GM12892 (cell line): ENCODE measurements around the gene FTO.
"Not testable (repeated sequence)": the region's sequence is repeated elsewhere in the genome, so short reads cannot be mapped to it uniquely, and the experiment has no call there.

Experiments used
- DNase-seq: peaks from one replicate; pipeline ENCODE4 v3.0.0; 2011; ENCODE audit not compliant: insufficient read length
- FAIRE-seq: peaks from 2 replicates; lab custom pipeline; 2011; peaks lifted over from hg19 to GRCh38; lab: Jason Lieb, UNC
- POLR2A ChIP-seq: IDR thresholded peaks from 2 replicates; pipeline ENCODE4 v1.6.1; 2011; ENCODE audit warnings: low read depth, low read length, control low read depth
- POLR2AphosphoS5 ChIP-seq: IDR thresholded peaks from 2 replicates; pipeline ENCODE4 v1.6.1; 2011; ENCODE audit warnings: low read depth, low read length, control low read depth
- TAF1 ChIP-seq: IDR thresholded peaks from 2 replicates; pipeline ENCODE4 v1.6.1; 2011; ENCODE audit warnings: low read depth, mild to moderate bottlenecking, control low read depth, low read length, borderline replicate concordance

Gene FTO

DNA sequence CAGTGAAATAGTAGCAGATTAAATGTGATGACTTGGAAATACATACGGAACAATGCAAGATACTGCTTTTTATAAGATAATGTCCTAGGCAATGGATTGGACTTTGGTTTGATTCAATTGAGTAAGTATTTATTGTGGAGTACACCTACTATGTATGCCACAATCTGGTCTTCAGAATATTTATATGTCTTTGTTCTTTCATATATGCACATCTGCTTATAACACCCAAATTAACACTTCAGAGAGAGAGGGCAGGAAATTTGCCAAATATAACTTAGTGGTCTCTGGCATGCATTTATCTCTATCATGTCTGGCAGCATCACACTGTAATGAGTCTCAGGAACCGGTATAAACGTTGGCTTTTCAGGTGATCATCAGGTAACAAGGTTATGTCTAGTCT, 17.2 kb upstream of the FTO start:
- DNase-seq (no peak), FAIRE-seq (no peak)
- no peak for TF ChIP-seq POLR2AphosphoS5
- no peak for TF ChIP-seq TAF1
- TF ChIP-seq POLR2A = no peak

DNA sequence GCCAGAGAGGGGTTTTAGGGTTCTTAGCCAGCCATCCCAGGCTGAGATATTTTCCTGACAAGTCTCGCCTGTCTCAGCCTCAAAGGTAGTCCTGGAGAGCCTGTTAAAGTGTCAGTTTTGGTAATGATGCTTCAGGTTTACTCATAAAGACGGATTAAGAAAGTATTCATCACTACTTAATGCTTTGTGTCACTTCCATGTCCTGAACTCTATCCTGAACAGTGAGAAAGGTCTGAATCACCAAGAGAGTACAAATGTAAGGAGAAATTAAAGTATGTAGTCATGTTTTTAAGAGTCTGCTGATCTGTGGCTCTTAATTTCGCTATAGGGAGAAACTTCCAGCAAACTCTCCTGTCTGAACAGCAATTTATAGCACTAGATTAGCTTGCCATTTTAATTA, 14.3 kb upstream of the FTO start:
- DNase-seq = no peak
- peak; percentile 42 for FAIRE-seq
- TF ChIP-seq POLR2AphosphoS5 (no peak), POLR2A (no peak), TAF1 (no peak)

DNA sequence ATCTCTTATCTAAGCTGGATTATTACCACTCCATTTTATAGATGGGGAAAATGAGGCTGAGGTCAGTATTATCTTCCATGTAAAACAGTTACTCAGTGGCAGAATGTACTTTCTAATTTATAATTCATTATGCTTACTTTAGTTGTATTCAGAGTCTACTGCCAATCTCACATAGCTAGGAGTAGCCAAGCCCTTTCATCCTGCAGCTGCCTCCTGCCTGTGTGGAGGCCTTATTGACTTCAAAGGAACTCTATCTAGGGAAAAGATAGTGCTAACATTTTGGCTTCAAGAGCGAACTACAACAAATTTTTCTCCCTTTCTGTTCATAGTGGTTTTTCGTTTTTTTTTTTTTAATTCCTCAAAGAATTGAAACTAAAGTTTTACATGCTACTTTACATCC, 13.2 kb upstream of the FTO start:
- DNase-seq = no peak
- no peak for FAIRE-seq
- no peak for TF ChIP-seq TAF1
- TF ChIP-seq POLR2A = no peak

DNA sequence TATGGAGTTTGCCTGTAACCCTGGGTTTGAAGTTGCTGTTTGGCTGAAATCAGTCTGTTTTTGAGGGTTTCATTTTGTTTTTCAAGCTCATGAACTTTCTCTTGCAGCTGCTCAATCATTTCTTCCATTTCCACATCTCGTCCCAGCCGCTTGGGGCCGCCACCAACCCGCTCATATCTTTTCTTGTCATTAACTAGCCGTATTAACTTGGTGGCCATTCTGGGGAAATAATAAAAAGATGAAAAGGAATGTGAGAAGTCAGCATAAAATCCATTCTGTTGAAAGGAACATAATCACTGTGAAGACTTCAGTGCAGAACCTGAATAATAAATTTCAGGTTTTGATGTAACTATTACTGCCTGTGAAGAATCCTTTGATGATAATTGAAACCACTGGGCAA, 11.8 kb upstream of the FTO start:
- FAIRE-seq = peak; percentile 36
- no peak for DNase-seq
- TF ChIP-seq TAF1 = no peak
- TF ChIP-seq POLR2AphosphoS5 = no peak
- TF ChIP-seq POLR2A = no peak

DNA sequence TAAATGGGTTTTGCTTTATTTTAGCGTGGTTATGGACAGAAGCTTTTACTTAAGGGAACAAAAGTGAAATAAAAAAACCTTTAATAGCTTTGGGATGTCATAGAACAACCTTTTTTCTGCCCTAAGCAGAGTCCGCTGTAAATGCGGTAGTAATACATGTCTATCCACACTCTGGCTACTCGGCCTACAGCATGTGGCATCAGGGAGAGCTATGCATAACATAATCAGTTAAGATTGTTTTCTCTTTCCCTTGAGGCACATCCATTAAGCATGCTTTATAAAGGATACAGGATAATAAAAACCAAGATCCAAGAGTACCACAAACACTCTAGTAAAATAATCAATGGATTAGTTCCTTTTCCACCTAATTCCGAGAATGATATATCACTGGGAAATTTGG, 10.6 kb upstream of the FTO start:
- TF ChIP-seq POLR2A (no peak), TAF1 (no peak), POLR2AphosphoS5 (no peak)
- FAIRE-seq = no peak
- DNase-seq = no peak

DNA sequence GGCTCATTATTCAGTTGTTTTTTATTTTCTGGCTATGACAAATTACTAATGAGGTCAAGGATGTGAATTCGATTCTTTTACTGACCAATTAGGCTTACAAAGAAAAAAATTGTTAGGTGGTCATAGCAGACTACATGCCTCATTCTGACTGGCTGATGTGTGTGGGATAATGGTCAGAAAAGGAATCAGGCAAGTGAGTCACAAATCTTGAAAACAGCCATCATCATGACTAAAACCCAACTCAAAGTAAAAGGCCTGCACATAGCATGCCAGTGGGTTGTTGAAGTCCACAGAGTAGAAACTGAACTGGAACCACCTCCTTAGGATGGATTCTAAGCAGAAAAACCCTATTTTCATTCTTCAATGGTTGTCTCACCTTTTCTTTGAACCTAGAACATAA, 8.9 kb upstream of the FTO start:
- DNase-seq (no peak), FAIRE-seq (peak; percentile 33)
- TF ChIP-seq TAF1 = no peak
- no peak for TF ChIP-seq POLR2AphosphoS5
- TF ChIP-seq POLR2A = no peak

DNA sequence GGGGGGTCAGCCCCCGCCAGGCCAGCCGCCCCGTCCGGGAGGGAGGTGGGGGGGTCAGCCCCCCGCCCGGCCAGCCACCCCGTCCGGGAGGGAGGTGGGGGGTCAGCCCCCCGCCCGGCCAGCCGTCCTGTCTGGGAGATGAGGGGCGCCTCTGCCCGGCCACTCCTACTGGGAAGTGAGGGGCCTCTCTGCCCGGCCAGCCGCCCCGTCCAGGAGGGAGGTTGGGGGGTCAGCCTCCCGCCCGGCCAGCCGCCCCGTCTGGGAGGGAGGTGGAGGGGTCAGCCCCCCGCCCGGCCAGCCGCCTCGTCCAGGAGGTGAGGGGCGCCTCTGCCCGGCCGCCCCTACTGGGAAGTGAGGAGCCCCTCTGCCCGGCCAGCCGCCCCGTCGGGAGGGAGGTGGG, 5.7 kb upstream of the FTO start:
- not testable (repeated sequence) for FAIRE-seq, DNase-seq

DNA sequence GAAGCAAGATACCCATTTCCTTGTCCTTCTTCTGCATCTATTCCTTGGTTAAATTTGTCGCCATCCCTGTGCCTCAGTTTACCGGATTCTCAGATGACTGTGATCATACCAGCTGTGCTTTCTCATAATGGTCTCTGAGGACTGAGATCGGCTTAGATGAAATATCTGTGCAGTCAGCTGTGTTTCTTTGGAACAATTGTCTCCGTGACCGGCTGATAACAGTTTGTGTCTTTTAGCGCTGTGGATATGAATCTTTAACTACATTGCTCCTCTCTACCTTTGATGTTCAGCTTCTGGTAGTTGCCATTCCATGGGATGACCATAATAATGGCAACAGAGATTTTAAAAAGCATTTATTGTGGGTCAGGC, 473 bp downstream of the FTO start:
- TF ChIP-seq POLR2A (no peak), TAF1 (no peak), POLR2AphosphoS5 (no peak)
- FAIRE-seq = no peak
- DNase-seq = no peak

DNA sequence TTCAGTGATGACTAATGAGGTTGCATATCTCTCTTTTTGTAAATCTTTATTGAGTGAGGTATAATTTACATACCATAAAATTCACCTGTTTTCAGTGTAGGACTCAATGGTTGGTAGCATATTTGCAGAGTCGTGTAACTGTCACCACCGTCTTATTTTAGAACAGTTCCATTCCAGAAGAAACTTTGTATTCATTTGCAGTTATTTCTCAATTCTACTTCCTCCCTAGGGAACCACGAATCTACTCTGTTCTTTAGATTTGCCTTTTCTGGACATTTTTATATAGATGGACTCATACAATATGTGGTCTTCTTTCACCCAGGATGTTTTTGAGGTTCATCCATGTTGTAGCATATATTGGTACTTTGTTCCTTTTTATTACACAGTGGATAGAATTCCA, 3.7 kb downstream of the FTO start:
- no peak for FAIRE-seq
- TF ChIP-seq TAF1 (no peak), POLR2AphosphoS5 (no peak), POLR2A (no peak)
- no peak for DNase-seq

DNA sequence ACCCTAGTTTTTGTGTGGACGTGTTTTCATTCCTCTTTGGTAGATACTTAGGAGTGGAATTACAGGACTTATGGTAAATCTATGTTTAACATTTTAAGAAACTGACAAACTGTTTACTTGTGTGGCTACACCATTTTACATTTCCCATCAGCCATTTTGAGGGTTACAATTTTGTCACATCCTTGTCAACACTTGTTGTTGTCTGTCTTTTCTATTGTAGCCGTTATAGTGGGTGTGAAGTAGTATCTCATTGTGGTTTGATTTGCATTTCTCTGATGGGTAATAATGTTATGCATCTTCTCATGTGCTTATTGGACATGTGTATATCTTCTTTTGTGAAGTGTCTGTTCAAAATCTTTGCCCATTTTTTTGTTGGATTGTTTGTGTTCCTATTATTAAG, 4.5 kb downstream of the FTO start:
- DNase-seq (no peak), FAIRE-seq (no peak)
- no peak for TF ChIP-seq POLR2AphosphoS5
- TF ChIP-seq POLR2A = no peak
- TF ChIP-seq TAF1 = no peak

DNA sequence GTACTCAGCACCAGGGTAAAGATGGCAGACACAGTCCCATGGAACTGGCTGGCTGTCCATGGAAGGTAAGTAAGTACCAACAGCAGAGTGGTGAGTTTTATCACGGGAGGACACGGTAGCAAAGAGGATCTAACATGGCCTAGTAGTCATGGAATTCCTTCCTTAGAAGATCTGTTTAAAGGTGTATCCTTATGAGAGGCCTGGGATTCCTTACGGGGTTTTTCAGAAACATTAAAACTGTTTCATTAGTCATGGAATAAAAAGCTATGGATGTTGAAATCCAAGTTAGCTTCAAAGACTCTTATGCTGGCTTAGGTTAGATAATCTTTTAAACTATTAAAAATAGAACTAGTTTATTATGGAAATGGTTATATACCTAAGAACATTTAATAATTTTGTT, 7.4 kb downstream of the FTO start:
- DNase-seq (no peak), FAIRE-seq (no peak)
- no peak for TF ChIP-seq TAF1
- no peak for TF ChIP-seq POLR2A
- TF ChIP-seq POLR2AphosphoS5 = no peak

DNA sequence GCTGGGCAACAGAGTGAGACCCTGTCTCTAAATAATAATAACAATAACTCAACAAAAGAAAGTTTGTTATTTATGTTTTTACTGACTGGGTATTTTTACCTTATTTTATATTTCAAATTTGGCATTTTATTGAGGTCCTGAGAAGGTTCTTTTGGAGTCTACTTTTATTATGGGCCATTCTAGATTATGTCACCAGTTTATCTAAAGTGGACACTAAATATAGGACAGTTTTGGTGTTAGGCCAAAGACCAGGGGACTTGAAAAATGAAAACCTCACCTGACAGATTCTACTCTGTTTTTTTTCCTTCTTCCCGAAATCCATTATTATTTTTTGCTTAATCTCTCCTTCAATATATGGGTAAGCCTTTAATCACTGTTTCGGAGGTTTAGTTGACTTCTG, 8.1 kb downstream of the FTO start:
- no peak for FAIRE-seq
- no peak for TF ChIP-seq POLR2AphosphoS5

DNA sequence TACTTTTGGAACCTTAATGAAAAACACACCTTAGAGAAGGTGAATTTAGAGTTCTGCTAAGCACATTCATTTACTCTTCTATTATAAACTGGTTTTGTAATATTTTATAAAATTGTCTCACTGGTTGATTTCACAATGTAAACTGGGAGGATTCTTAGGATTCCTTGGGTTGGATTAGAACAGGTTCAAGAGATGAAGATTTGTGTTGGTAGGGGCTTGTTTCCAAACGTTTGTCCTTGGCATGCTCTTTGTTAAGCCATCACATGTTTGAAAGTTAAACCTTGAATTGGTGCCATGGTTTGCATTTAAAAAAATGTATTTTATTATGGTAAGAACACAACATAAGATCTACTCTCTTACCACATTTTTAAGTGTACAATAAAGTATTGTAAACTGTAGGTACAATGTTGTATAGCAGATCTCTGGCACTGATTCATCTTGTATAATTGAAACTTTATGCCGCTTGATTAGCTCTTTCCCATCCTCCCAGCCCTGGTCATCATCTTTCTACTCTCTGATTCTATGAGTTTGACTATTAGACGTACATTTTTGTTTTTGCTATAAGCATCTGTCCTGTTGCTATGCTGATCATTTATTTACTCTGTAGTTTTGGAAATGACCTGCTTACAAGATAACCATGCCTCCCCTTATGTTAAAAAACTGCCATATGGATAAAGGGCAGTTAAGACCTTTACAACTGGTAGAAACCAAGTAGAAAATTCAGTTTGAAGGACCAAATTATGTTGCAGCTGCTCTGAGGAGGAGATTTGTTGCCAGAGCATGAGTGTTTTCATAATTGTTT, 9.6 kb downstream of the FTO start:
- no peak for FAIRE-seq
- TF ChIP-seq TAF1 = no peak
- TF ChIP-seq POLR2AphosphoS5 = no peak
- no peak for TF ChIP-seq POLR2A
- no peak for DNase-seq

More for the DNA sequence above, 8.1 kb downstream of the FTO start:
- DNase-seq = no peak
